Measurements from ENCODE around the gene SLC4A7. TPM values are rescaled to one million over a fixed set of nuclear protein-coding genes. Genes with fewer than 3 reads are reported as not detected.
"Not testable (repeated sequence)": the region's sequence is repeated elsewhere in the genome, so short reads cannot be mapped to it uniquely, and the experiment has no call there.

Gene SLC4A7
- total RNA-seq, 4 donors from 2014 or later, result 3.8 to 11.4 (median 9.9) TPM

GRCh38 chr3:27454461-27454860 is 29.7 kb downstream of the SLC4A7 start:
- no peak overlapping the region for H3K4me3 ChIP-seq (ENCODE audit: low read depth, poor library complexity, severe bottlenecking)
- 89 to 94% methylated on average over 3 of the region's 3 CpGs for WGBS, 2 donors
- TF ChIP-seq POLR2A (IDR thresholded peaks at IDR 0.05) (no peak), CTCF (IDR thresholded peaks at IDR 0.05) (no peak)
- DNase-seq (ENCODE audit: low spot score in 2 of 2), result no peak
- intact Hi-C loops (cut with DNase I; ENCODE audit: low total_unique reads), result no loop called here

- no peak for DNase-seq (ENCODE audit: low spot score in 2 of 2)
- TF ChIP-seq POLR2A (IDR thresholded peaks at IDR 0.05), result no peak
- H3K4me3 ChIP-seq (ENCODE audit: low read depth, poor library complexity, severe bottlenecking), result no peak overlapping the region
- intact Hi-C loops (cut with DNase I; ENCODE audit: low total_unique reads), result no loop called here
- 93 to 98% methylated on average over 1 of the region's 1 CpG for WGBS, 2 donors
These were observed 31.7 kb downstream of the SLC4A7 start for GRCh38 chr3:27452368-27453090.

GRCh38 chr3:27451842-27452241 is 32.3 kb downstream of the SLC4A7 start:
- no peak for TF ChIP-seq CTCF (IDR thresholded peaks at IDR 0.05)
- TF ChIP-seq POLR2A (IDR thresholded peaks at IDR 0.05), result no peak
- no peak overlapping the region for H3K4me3 ChIP-seq (ENCODE audit: low read depth, poor library complexity, severe bottlenecking)
- DNase-seq (ENCODE audit: low spot score in 2 of 2), result no peak
- intact Hi-C loops (cut with DNase I; ENCODE audit: low total_unique reads), result no loop called here

GRCh38 chr3:27451251-27451650 is 32.9 kb downstream of the SLC4A7 start:
- H3K4me3 ChIP-seq (ENCODE audit: low read depth, poor library complexity, severe bottlenecking), result no peak overlapping the region
- intact Hi-C loops (cut with DNase I; ENCODE audit: low total_unique reads), result no loop called here

GRCh38 chr3:27449530-27450150 is 34.5 kb downstream of the SLC4A7 start:
- no peak for TF ChIP-seq CTCF (IDR thresholded peaks at IDR 0.05)
- TF ChIP-seq POLR2A (IDR thresholded peaks at IDR 0.05), result no peak

More at GRCh38 chr3:27451251-27451650, 32.9 kb downstream of the SLC4A7 start:
- TF ChIP-seq POLR2A (IDR thresholded peaks at IDR 0.05), result no peak
- no peak for TF ChIP-seq CTCF (IDR thresholded peaks at IDR 0.05)
- no peak for DNase-seq (ENCODE audit: low spot score in 2 of 2)

GRCh38 chr3:27442995-27443394 is 41.2 kb downstream of the SLC4A7 start:
- intact Hi-C loops (cut with DNase I; ENCODE audit: low total_unique reads); DNase-seq (ENCODE audit: low spot score in 2 of 2); H3K4me3 ChIP-seq (ENCODE audit: low read depth, poor library complexity, severe bottlenecking): not testable (repeated sequence)
- WGBS, 2 donors, result 94 to 99% methylated on average over 13 of the region's 13 CpGs

More at GRCh38 chr3:27449530-27450150, 34.5 kb downstream of the SLC4A7 start:
- 92 to 96% methylated on average over 2 of the region's 2 CpGs for WGBS, 2 donors
- DNase-seq (ENCODE audit: low spot score in 2 of 2), result no peak
- H3K4me3 ChIP-seq (ENCODE audit: low read depth, poor library complexity, severe bottlenecking), result no peak overlapping the region
- intact Hi-C loops (cut with DNase I; ENCODE audit: low total_unique reads), result no loop called here

- 96 to 99% methylated on average over 4 of the region's 4 CpGs for WGBS, 2 donors
- DNase-seq (ENCODE audit: low spot score in 2 of 2); intact Hi-C loops (cut with DNase I; ENCODE audit: low total_unique reads); H3K4me3 ChIP-seq (ENCODE audit: low read depth, poor library complexity, severe bottlenecking): not testable (repeated sequence)
These were observed 45.8 kb downstream of the SLC4A7 start for GRCh38 chr3:27438352-27438751.

All from lower leg skin (tissue), 4 donors.